DND-41 (cell line): ENCODE measurements around the gene WLS.

Experiments
- ATAC-seq: fragments of 200-7000 bp; cut with Tn5 transposase; 3 replicates; pipeline ENCODE4 v1.9.1; 2021; ENCODE audit warnings: low read depth; ENCODE audit not compliant: insufficient read depth
- DNase-seq: peaks from one replicate; pipeline ENCODE4 v3.0.0-alpha.2; 2020
- H2AFZ ChIP-seq: 2 replicates; pipeline ENCODE4 v1.6.0; 2012; ENCODE audit warnings: low read depth, low read length
- H3K27ac ChIP-seq: 2 replicates; pipeline ENCODE4 v1.5.1; 2012; ENCODE audit warnings: low read length, inconsistent platforms
- H3K27me3 ChIP-seq: fragments of 200-600 bp; sonication (generic); 2 replicates; pipeline ENCODE4 v1.6.0; 2012; ENCODE audit warnings: low read length, mild to moderate bottlenecking, inconsistent platforms; ENCODE audit not compliant: insufficient read depth, poor library complexity
- H3K36me3 ChIP-seq: 2 replicates; pipeline ENCODE4 v1.5.1; 2012; ENCODE audit warnings: low read length, inconsistent platforms; ENCODE audit not compliant: insufficient read depth
- H3K4me1 ChIP-seq: 2 replicates; pipeline ENCODE4 v1.5.1; 2012; ENCODE audit warnings: mild to moderate bottlenecking, low read length; ENCODE audit not compliant: insufficient read depth
- H3K4me2 ChIP-seq: 2 replicates; pipeline ENCODE4 v1.6.0; 2012; ENCODE audit warnings: mild to moderate bottlenecking, moderate library complexity, low read length, inconsistent platforms; ENCODE audit not compliant: insufficient read depth
- H3K4me3 ChIP-seq, 2 experiments: fragments of 200-600 bp in 1 of 2; shearing (Covaris generic) in 1 of 2; 2 replicates each; pipeline ENCODE4 v1.5.1; 2012 to 2016; ENCODE audit warnings: inconsistent platforms in 2 of 2, low read length in 2 of 2, mild to moderate bottlenecking in 2 of 2, low read depth in 1 of 2, moderate library complexity in 1 of 2
- H3K79me2 ChIP-seq: 2 replicates; pipeline ENCODE4 v1.6.0; 2012; ENCODE audit warnings: low read length, inconsistent platforms; ENCODE audit not compliant: insufficient read depth
- H3K9ac ChIP-seq: 2 replicates; pipeline ENCODE4 v1.6.0; 2012; ENCODE audit warnings: low read depth, mild to moderate bottlenecking, inconsistent platforms, low read length, moderate library complexity
- H3K9me3 ChIP-seq: 2 replicates; pipeline ENCODE4 v1.5.1; 2012; ENCODE audit warnings: low read length, moderate library complexity, mild to moderate bottlenecking, inconsistent platforms; ENCODE audit not compliant: insufficient read depth, severe bottlenecking
- H4K20me1 ChIP-seq: 2 replicates; pipeline ENCODE4 v1.6.0; 2012; ENCODE audit warnings: low read length; ENCODE audit not compliant: insufficient read depth
- CTCF ChIP-seq: IDR thresholded peaks from 2 replicates; pipeline ENCODE4 v1.5.1; 2012; ENCODE audit warnings: borderline replicate concordance, low read length, moderate library complexity, mild to moderate bottlenecking; ENCODE audit not compliant: poor library complexity, severe bottlenecking; ENCODE audit errors: extremely low read depth
- EZH2 ChIP-seq: IDR thresholded peaks from 3 replicates; pipeline ENCODE4 v1.6.1; 2012; ENCODE audit warnings: borderline replicate concordance, low read depth, mild to moderate bottlenecking, moderate library complexity, low read length, inconsistent platforms; ENCODE audit not compliant: severe bottlenecking

The WLS gene

GRCh38 chr1:68230484-68230802 is 1.9 kb downstream of the WLS start:
- Histone ChIP-seq H3K27me3 (no peaks in the 10 kb centered on the region), H3K9me3 (no peaks in the 10 kb centered on the region), H2AFZ (no peak overlapping the region), H3K79me2 (no peaks in the 10 kb centered on the region), H3K4me3 (no peak overlapping the region), H3K36me3 (no peaks in the 10 kb centered on the region), H3K4me1 (no peaks in the 10 kb centered on the region), H4K20me1 (no peaks in the 10 kb centered on the region), H3K9ac (no peak overlapping the region), H3K27ac (no peak overlapping the region), H3K4me2 (no peak overlapping the region)
- no peak for TF ChIP-seq CTCF
- DNase-seq (no peak), ATAC-seq (no peak)

- TF ChIP-seq CTCF, result no peak
- no peak overlapping the region for H2AFZ ChIP-seq
- no peaks in the 10 kb centered on the region for H3K79me2 ChIP-seq
- ATAC-seq, result no peak
- no peak overlapping the region for H3K27ac ChIP-seq
- no peaks in the 10 kb centered on the region for H3K27me3 ChIP-seq
- no peaks in the 10 kb centered on the region for H4K20me1 ChIP-seq
- H3K36me3 ChIP-seq, result no peaks in the 10 kb centered on the region
- H3K4me1 ChIP-seq, result no peaks in the 10 kb centered on the region
- DNase-seq, result no peak
- no peak overlapping the region for H3K4me3 ChIP-seq
- no peak overlapping the region for H3K4me2 ChIP-seq
- no peaks in the 10 kb centered on the region for H3K9me3 ChIP-seq
- H3K9ac ChIP-seq, result no peak overlapping the region
Measured at GRCh38 chr1:68229650-68230483, 2.5 kb downstream of the WLS start.

GRCh38 chr1:68228851-68229250 is 3.5 kb downstream of the WLS start:
- H3K4me2 ChIP-seq, result no peak overlapping the region
- ATAC-seq (no peak), DNase-seq (no peak)
- TF ChIP-seq EZH2 (no peak), CTCF (no peak)
- no peak overlapping the region for H3K4me3 ChIP-seq
- no peak overlapping the region for H3K9ac ChIP-seq
- no peak overlapping the region for H2AFZ ChIP-seq
- no peaks in the 10 kb centered on the region for H3K79me2 ChIP-seq
- no peaks in the 10 kb centered on the region for H4K20me1 ChIP-seq
- no peaks in the 10 kb centered on the region for H3K4me1 ChIP-seq
- no peaks in the 10 kb centered on the region for H3K36me3 ChIP-seq
- no peaks in the 10 kb centered on the region for H3K9me3 ChIP-seq
- no peak overlapping the region for H3K27ac ChIP-seq
- H3K27me3 ChIP-seq, result no peaks in the 10 kb centered on the region

- no peak overlapping the region for H3K4me3 ChIP-seq
- no peaks in the 10 kb centered on the region for H3K79me2 ChIP-seq
- no peaks in the 10 kb centered on the region for H3K4me1 ChIP-seq
- H3K9ac ChIP-seq, result no peak overlapping the region
- no peak overlapping the region for H3K4me2 ChIP-seq
- no peaks in the 10 kb centered on the region for H3K36me3 ChIP-seq
- no peak for DNase-seq
- ATAC-seq, result no peak
- no peaks in the 10 kb centered on the region for H3K27me3 ChIP-seq
- no peak overlapping the region for H3K27ac ChIP-seq
- H4K20me1 ChIP-seq, result no peaks in the 10 kb centered on the region
- TF ChIP-seq EZH2 (no peak), CTCF (no peak)
- H2AFZ ChIP-seq, result no peak overlapping the region
- no peaks in the 10 kb centered on the region for H3K9me3 ChIP-seq
Measured at GRCh38 chr1:68227598-68227997, 4.7 kb downstream of the WLS start.
